Activated naive CD8-positive, alpha-beta T cell treated with anti-CD3 and anti-CD28 coated beads for 36 hours (primary cell): Measurements from ENCODE around the gene RNF213. TPM values are rescaled to one million over a fixed set of nuclear protein-coding genes. Genes with fewer than 3 reads are reported as not detected.

Source experiments
- DNase-seq: peaks from one replicate; pipeline ENCODE4 v3.0.0; 2021
- H3K27ac Mint-ChIP-seq: one replicate; pipeline ENCODE4 v1.8.0; 2022; ENCODE audit warnings: mild to moderate bottlenecking, moderate library complexity, mixed read lengths
- H3K27me3 Mint-ChIP-seq: one replicate; pipeline ENCODE4 v1.8.0; 2022; ENCODE audit warnings: mild to moderate bottlenecking, mixed read lengths
- H3K36me3 Mint-ChIP-seq: one replicate; pipeline ENCODE4 v1.8.0; 2021; ENCODE audit warnings: mild to moderate bottlenecking, mixed read lengths
- H3K4me1 Mint-ChIP-seq: one replicate; pipeline ENCODE4 v1.8.0; 2021; ENCODE audit warnings: mixed read lengths
- H3K4me3 Mint-ChIP-seq: one replicate; pipeline ENCODE4 v1.8.0; 2022; ENCODE audit warnings: mild to moderate bottlenecking, moderate library complexity, mixed read lengths
- H3K9me3 Mint-ChIP-seq: one replicate; pipeline ENCODE4 v1.8.0; 2022; ENCODE audit warnings: mixed read lengths
- total RNA-seq, 2 experiments: library from RNA; stranded (reverse); gene quantifications; one replicate each; pipeline ENCODE4 v1.2.3, GENCODE V29; 2021

The RNF213 gene
- total RNA-seq, 2 experiments from 2014 or later = 109 TPM

DNA sequence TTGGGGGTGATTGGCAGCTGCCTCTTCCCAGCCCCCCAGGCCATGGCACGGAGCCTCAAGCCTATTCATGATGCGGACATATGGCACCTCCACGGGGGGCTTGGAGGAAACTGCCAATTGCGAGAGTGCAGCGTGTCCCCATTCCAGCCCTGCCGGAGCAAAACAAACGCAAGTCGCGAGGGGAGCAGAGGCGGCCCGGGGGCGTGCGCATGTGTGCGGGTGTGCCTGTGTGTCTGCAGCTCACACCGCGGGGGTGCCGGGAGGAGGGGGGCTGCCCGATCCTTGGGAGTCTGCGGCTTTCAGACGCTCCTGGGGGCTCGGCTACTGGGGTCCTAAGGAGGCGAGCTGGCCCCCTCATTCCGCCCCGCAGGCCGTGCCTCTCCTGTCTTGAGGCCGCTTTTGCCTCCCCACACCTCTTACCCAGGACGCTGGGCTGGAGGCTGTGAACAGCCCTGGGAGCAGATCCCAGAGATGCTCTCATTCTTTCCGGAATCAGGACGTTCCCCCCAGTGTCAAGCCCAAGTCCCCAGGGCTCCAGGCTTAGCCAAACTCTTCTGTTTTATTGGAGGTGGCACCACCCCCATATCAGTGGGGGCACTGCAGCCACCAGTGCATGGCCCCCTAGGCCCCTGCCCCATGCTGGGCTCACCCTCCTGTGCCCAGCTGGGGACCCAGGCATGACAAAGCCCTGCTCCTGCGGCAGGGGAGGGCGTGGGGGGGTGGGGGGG is 183.4 kb downstream of the RNF213 start:
- H3K4me1 Mint-ChIP-seq = no peaks in the 10 kb centered on the region
- no peaks in the 10 kb centered on the region for H3K9me3 Mint-ChIP-seq
- peaks cover 11% of the 10 kb centered on the region for H3K27me3 Mint-ChIP-seq
- H3K4me3 Mint-ChIP-seq = no peak overlapping the region
- H3K36me3 Mint-ChIP-seq = no peaks in the 10 kb centered on the region
- no peak overlapping the region for H3K27ac Mint-ChIP-seq
- DNase-seq = no peak

DNA sequence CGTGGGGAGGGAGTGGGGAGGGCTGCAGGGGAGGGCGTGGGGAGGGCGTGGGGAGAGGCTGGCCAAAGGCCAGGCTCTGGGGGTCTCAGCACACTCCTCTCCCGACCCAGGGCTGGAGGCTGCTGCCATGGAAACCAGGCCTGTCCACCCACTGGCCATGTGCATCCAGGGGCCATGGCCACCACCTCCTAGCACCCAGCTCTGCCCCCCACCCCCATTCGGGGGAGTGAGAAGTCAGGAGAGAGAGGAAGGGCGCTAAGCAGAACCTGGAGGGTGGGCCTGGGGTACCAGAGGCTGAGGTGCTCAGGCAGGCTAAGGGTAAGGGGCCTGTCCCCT is 184.0 kb downstream of the RNF213 start:
- Mint-ChIP-seq H3K4me1 (no peaks in the 10 kb centered on the region), H3K9me3 (no peaks in the 10 kb centered on the region), H3K36me3 (no peaks in the 10 kb centered on the region), H3K27me3 (peaks cover 11% of the 10 kb centered on the region), H3K4me3 (no peak overlapping the region), H3K27ac (no peak overlapping the region)
- no peak for DNase-seq

DNA sequence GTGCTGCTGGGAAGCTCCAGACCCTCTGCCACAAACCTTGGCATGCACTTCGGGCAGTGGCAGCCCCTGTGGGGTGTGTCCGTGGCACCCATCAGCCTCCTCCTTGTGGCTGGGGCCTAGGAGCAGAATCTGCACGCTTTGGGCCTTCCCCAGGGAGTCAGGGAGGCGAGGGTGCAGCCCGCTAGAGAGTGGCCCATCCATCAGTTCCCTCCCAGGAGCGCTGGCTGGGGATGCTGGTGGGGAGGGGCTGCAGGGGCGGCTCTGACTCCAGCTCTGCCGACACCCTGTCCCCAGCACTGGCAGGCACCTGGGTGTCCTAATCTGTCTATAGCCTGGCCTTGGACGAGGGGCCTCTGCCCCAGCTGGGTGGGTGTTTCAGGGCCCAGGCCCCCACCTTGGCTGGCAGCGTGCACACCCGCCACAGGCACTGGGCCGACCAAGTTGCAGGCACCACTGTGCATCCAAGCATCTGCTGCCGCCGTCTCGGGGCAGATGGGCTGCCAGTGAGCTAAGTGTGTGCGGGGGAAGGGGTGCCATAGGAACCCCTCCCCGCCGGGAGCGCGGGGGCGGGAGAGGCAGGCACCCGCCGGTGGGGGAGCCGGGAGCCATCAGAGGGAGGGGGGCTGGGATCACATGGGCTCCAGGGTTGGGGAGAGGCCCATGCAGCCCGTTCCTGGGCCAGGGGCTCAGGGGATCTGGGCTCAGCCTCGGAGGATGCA is 184.5 kb downstream of the RNF213 start:
- H3K9me3 Mint-ChIP-seq = no peaks in the 10 kb centered on the region
- H3K36me3 Mint-ChIP-seq = no peaks in the 10 kb centered on the region
- peaks cover 11% of the 10 kb centered on the region for H3K27me3 Mint-ChIP-seq
- DNase-seq = no peak
- H3K4me1 Mint-ChIP-seq = no peaks in the 10 kb centered on the region
- H3K4me3 Mint-ChIP-seq = no peak overlapping the region
- H3K27ac Mint-ChIP-seq = no peak overlapping the region

DNA sequence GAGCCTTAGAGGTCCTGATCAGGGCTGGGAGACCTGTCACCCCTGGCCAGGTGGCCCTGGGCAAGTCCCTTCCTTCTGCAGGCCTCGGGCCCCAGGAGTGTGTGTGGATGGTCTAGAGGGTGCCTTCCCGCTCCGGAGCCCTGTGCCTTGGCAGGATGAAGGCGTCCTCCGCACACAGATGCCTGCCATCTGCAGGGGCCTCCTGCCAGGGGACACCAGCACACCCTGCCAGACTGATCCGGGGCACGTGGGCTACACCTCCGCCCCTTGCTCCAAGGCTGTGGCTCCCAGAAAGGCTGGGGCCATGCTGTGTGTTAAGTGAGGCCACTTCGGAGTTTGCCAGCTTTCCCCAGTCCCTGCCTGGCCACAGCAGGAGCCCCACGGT is 185.1 kb downstream of the RNF213 start:
- H3K27me3 Mint-ChIP-seq = peaks cover 11% of the 10 kb centered on the region
- DNase-seq = no peak

DNA sequence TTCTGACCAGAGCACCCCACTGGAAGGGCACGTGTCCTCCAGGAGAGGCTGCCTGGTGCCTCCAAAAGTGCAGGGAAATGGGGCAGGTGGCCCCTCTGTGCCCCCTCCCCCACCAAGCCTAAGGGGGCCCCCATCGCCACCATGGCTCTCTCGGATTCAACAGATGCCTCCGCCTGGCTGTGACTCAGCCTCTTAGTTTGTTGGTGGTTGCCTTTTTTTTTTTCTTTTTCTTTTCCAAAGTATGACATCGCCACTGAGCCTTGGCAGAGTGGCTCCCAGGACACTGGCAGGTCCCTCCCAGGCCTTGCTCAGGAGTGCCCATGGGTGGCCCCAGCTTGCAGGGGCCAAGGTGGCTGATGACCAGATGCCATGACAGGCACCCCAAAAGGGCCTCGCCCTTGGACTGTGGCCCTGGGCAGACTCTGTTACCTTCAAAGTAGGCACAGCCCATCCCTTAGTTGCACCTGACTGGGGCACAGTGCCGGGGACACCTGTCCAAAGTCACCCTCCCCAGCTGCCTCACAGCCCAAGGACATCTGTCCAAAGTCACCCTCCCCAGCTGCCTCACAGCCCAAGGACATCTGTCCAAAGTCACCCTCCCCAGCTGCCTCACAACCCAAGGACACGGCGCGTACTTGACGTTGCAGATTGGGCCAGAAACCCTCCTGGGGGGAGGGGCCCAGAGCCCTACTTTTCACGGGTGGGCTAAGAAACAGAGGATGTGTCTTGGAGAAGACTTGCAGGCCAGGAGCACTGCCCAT is 186.2 kb downstream of the RNF213 start:
- DNase-seq = no peak
- Mint-ChIP-seq H3K36me3 (no peaks in the 10 kb centered on the region), H3K27me3 (peaks cover 11% of the 10 kb centered on the region), H3K4me1 (no peaks in the 10 kb centered on the region), H3K4me3 (no peak overlapping the region), H3K9me3 (no peaks in the 10 kb centered on the region), H3K27ac (no peak overlapping the region)

More for the DNA sequence above, 185.1 kb downstream of the RNF213 start:
- H3K4me1 Mint-ChIP-seq = no peaks in the 10 kb centered on the region
- no peak overlapping the region for H3K27ac Mint-ChIP-seq
- H3K36me3 Mint-ChIP-seq = no peaks in the 10 kb centered on the region
- no peaks in the 10 kb centered on the region for H3K9me3 Mint-ChIP-seq
- no peak overlapping the region for H3K4me3 Mint-ChIP-seq

DNA sequence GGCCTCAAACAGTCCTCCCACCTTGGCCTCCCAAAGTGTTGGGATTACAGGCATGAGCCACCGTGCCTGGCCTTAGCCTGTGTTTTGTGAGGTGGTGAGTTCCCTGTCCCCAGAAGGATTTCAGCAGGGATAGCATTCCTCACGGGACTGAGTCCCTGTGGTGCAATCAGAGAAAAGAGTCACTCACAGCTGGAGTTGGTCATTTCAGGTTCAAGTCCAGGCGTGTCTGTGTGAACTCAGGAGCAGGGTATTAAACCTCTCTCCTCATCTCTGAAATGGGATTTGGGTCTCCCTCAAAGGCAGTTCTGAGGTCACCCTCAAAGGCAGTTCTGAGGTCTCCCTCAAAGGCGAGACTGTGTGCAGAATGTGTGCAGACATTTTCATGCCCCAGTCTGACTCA is 187.1 kb downstream of the RNF213 start:
- H3K9me3 Mint-ChIP-seq = no peaks in the 10 kb centered on the region
- DNase-seq = no peak
- H3K27me3 Mint-ChIP-seq = peaks cover 7% of the 10 kb centered on the region
- H3K27ac Mint-ChIP-seq = no peak overlapping the region
- no peak overlapping the region for H3K4me3 Mint-ChIP-seq
- no peaks in the 10 kb centered on the region for H3K4me1 Mint-ChIP-seq
- H3K36me3 Mint-ChIP-seq = no peaks in the 10 kb centered on the region

Other genes with a start within 250 kb of the RNF213 start
- gene TBC1D16, start 225.0 kb upstream of the RNF213 start, total RNA-seq = 1 to 10 TPM; 8.8 to 9.0 TPM
- gene CCDC40, start 224.2 kb upstream of the RNF213 start, total RNA-seq = 1 to 10 TPM; 1.2 to 1.3 TPM
- 10 to 100 TPM; 39.3 to 43.9 TPM for gene GAA, start 159.3 kb upstream of the RNF213 start, total RNA-seq
- gene EIF4A3, start 113.7 kb upstream of the RNF213 start, total RNA-seq = 100 to 1,000 TPM; 192 to 197 TPM
- gene CARD14, start 90.8 kb upstream of the RNF213 start, total RNA-seq = not detected
- gene SGSH, start 40.5 kb upstream of the RNF213 start, total RNA-seq = 1 to 10 TPM; 7.0 to 8.2 TPM
- gene SLC26A11, start 40.4 kb upstream of the RNF213 start, total RNA-seq = 1 to 10 TPM; 1.7 to 2.3 TPM
- 10 to 100 TPM; 11.7 to 13.8 TPM for gene ENDOV, start 154.3 kb downstream of the RNF213 start, total RNA-seq
- gene NPTX1, start 215.8 kb downstream of the RNF213 start, total RNA-seq = 1 to 10 TPM; 5.3 to 6.2 TPM